Stomach (tissue), 4 donors: Measurements from ENCODE around the gene PLEKHG4B.

Experiments
- POLR2A ChIP-seq, 4 donors: fragments of 450-650 bp; IDR thresholded peaks; one replicate each; pipeline ENCODE4 v1.6.1; 2016; ENCODE audit warnings: antibody characterized with exemption in 4 of 4, control low read depth in 2 of 4, mild to moderate bottlenecking in 1 of 4, moderate library complexity in 1 of 4
- POLR2AphosphoS5 ChIP-seq, 3 donors: sonication (generic); formaldehyde crosslinking; IDR thresholded peaks; one replicate each; pipeline ENCODE4 v1.6.1; 2016; ENCODE audit warnings: antibody characterized with exemption in 3 of 3
- TF ChIP-seq, protein P1 (sequence below), 7 experiments: fragments of 450-650 bp in 4 of 7; fragments of 200-600 bp in 3 of 7; sonication (generic) in 3 of 7; IDR thresholded peaks; one replicate each; pipeline ENCODE4 v1.5.1; 2016 to 2019; ENCODE audit warnings: antibody characterized with exemption in 7 of 7, control low read depth in 2 of 7, mild to moderate bottlenecking in 1 of 7

GRCh38 chr5:154236-154635, 62.3 kb downstream of the PLEKHG4B start:
- no peak for TF ChIP-seq POLR2A (IDR thresholded peaks at IDR 0.05)
- TF ChIP-seq, protein P1, sequence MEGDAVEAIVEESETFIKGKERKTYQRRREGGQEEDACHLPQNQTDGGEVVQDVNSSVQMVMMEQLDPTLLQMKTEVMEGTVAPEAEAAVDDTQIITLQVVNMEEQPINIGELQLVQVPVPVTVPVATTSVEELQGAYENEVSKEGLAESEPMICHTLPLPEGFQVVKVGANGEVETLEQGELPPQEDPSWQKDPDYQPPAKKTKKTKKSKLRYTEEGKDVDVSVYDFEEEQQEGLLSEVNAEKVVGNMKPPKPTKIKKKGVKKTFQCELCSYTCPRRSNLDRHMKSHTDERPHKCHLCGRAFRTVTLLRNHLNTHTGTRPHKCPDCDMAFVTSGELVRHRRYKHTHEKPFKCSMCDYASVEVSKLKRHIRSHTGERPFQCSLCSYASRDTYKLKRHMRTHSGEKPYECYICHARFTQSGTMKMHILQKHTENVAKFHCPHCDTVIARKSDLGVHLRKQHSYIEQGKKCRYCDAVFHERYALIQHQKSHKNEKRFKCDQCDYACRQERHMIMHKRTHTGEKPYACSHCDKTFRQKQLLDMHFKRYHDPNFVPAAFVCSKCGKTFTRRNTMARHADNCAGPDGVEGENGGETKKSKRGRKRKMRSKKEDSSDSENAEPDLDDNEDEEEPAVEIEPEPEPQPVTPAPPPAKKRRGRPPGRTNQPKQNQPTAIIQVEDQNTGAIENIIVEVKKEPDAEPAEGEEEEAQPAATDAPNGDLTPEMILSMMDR (IDR thresholded peaks at IDR 0.05), result no peak
- no peak for TF ChIP-seq POLR2AphosphoS5 (IDR thresholded peaks at IDR 0.05)
